Measurements from ENCODE around the gene IFNL1.

The IFNL1 gene

DNA sequence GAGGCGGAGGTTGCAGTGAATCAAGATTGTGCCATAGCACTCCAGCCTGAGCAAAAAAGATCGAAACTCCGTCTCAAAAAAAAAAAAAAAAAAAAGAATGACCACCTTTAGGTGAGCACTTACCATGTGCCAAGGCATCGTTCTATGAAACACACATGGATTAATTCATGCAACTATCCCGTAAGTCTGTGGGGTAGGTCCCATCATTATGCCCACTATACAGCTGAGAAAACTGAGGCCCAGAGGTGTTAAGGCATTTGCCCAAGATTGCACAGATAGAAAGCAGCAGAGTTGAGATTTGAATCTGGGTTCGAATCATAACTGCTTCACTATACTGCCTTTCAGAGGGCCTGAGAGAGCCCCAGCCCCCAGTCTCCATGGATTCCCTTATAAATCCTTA is 37.3 kb downstream of the IFNL1 start:
- no peaks in the 10 kb centered on the region for H4K20me1 ChIP-seq (ENCODE audit: insufficient read depth, low read length)
- H3K27me3 ChIP-seq (replicated peaks; ENCODE audit: insufficient read depth, low read length), result no peaks in the 10 kb centered on the region
- H3K9ac ChIP-seq (ENCODE audit: low read length), result no peak overlapping the region
- no peak for DNase-seq
- H3K4me2 ChIP-seq (ENCODE audit: low read depth, low read length), result no peak overlapping the region
- H3K9me3 ChIP-seq (replicated peaks; ENCODE audit: insufficient read depth, low read length), result no peaks in the 10 kb centered on the region
- TF ChIP-seq EZH2 (optimal IDR thresholded peaks at IDR 0.05; ENCODE audit: low read depth, low read length), result no peak
- no peak for TF ChIP-seq EZH2phosphoT487 (IDR thresholded peaks at IDR 0.05; ENCODE audit: low read length)
- TF ChIP-seq CTCF (IDR thresholded peaks at IDR 0.05; ENCODE audit: low read length), result no peak
- H3K36me3 ChIP-seq (replicated peaks; ENCODE audit: insufficient read depth, low read length), result no peaks in the 10 kb centered on the region
- H3F3A ChIP-seq (ENCODE audit: insufficient read depth, low read length), result peaks cover 4% of the 10 kb centered on the region; the same call in 1 of the 2 replicates
- H3K27ac ChIP-seq (ENCODE audit: low read length), result no peak overlapping the region
- no peak overlapping the region for H2AFZ ChIP-seq (ENCODE audit: low read length)
- peaks cover 21% of the 10 kb centered on the region for H3K79me2 ChIP-seq (ENCODE audit: low read length)
- no peak overlapping the region for H3K4me3 ChIP-seq (ENCODE audit: low read length)
- no peaks in the 10 kb centered on the region for H3K9me2 ChIP-seq (replicated peaks; ENCODE audit: insufficient read depth, low read length)
- H3K4me1 ChIP-seq (ENCODE audit: low read length), result no peaks in the 10 kb centered on the region; the same call in 1 of the 2 replicates

- no peak overlapping the region for H2AFZ ChIP-seq (ENCODE audit: low read length)
- no peak overlapping the region for H3K27ac ChIP-seq (ENCODE audit: low read length)
- no peaks in the 10 kb centered on the region for H3K9me2 ChIP-seq (replicated peaks; ENCODE audit: insufficient read depth, low read length)
- H3K9me3 ChIP-seq (replicated peaks; ENCODE audit: insufficient read depth, low read length), result no peaks in the 10 kb centered on the region
- peak overlapping the region; percentile 73 for H3K4me3 ChIP-seq (ENCODE audit: low read length)
- no peak overlapping the region; the same call in 1 of the 2 replicates for H3K9ac ChIP-seq (ENCODE audit: low read length)
- no peaks in the 10 kb centered on the region for H4K20me1 ChIP-seq (ENCODE audit: insufficient read depth, low read length)
- peaks cover 21% of the 10 kb centered on the region for H3K79me2 ChIP-seq (ENCODE audit: low read length)
- no peaks in the 10 kb centered on the region for H3K27me3 ChIP-seq (replicated peaks; ENCODE audit: insufficient read depth, low read length)
- H3K4me1 ChIP-seq (ENCODE audit: low read length), result no peaks in the 10 kb centered on the region; the same call in 1 of the 2 replicates
- no peak for DNase-seq
- H3K4me2 ChIP-seq (ENCODE audit: low read depth, low read length), result peak overlapping the region; percentile 53; the same call in 1 of the 2 replicates
- TF ChIP-seq EZH2phosphoT487 (IDR thresholded peaks at IDR 0.05; ENCODE audit: low read length), result no peak
- TF ChIP-seq EZH2 (optimal IDR thresholded peaks at IDR 0.05; ENCODE audit: low read depth, low read length), result no peak
- TF ChIP-seq CTCF (IDR thresholded peaks at IDR 0.05; ENCODE audit: low read length), result no peak
- H3K36me3 ChIP-seq (replicated peaks; ENCODE audit: insufficient read depth, low read length), result no peaks in the 10 kb centered on the region
- H3F3A ChIP-seq (ENCODE audit: insufficient read depth, low read length), result peaks cover 4% of the 10 kb centered on the region; the same call in 1 of the 2 replicates
These were observed 38.3 kb downstream of the IFNL1 start for GRCh38 chr19:39334444-39334976.

- Histone ChIP-seq H2AFZ (ENCODE audit: low read length) (peak overlapping the region; percentile 32), H3K4me2 (ENCODE audit: low read depth, low read length) (peak overlapping the region; percentile 53), H3F3A (ENCODE audit: insufficient read depth, low read length) (peaks cover 4% of the 10 kb centered on the region; the same call in 1 of the 2 replicates), H3K9me3 (replicated peaks; ENCODE audit: insufficient read depth, low read length) (no peaks in the 10 kb centered on the region), H3K27me3 (replicated peaks; ENCODE audit: insufficient read depth, low read length) (no peaks in the 10 kb centered on the region), H3K4me1 (ENCODE audit: low read length) (no peaks in the 10 kb centered on the region; the same call in 1 of the 2 replicates), H3K79me2 (ENCODE audit: low read length) (peaks cover 21% of the 10 kb centered on the region), H3K27ac (ENCODE audit: low read length) (peak overlapping the region; percentile 52; the same call in 1 of the 2 replicates), H4K20me1 (ENCODE audit: insufficient read depth, low read length) (no peaks in the 10 kb centered on the region), H3K4me3 (ENCODE audit: low read length) (peak overlapping the region; percentile 73), H3K9me2 (replicated peaks; ENCODE audit: insufficient read depth, low read length) (no peaks in the 10 kb centered on the region), H3K9ac (ENCODE audit: low read length) (peak overlapping the region; percentile 72), H3K36me3 (replicated peaks; ENCODE audit: insufficient read depth, low read length) (no peaks in the 10 kb centered on the region)
- no peak for DNase-seq
- no peak for TF ChIP-seq EZH2phosphoT487 (IDR thresholded peaks at IDR 0.05; ENCODE audit: low read length)
- TF ChIP-seq EZH2 (optimal IDR thresholded peaks at IDR 0.05; ENCODE audit: low read depth, low read length), result no peak
- no peak for TF ChIP-seq CTCF (IDR thresholded peaks at IDR 0.05; ENCODE audit: low read length)
These were observed 39.0 kb downstream of the IFNL1 start for GRCh38 chr19:39335168-39335548.

All from MM.1S (cell line).